ENCODE data around the gene GPR137C.

DNA sequence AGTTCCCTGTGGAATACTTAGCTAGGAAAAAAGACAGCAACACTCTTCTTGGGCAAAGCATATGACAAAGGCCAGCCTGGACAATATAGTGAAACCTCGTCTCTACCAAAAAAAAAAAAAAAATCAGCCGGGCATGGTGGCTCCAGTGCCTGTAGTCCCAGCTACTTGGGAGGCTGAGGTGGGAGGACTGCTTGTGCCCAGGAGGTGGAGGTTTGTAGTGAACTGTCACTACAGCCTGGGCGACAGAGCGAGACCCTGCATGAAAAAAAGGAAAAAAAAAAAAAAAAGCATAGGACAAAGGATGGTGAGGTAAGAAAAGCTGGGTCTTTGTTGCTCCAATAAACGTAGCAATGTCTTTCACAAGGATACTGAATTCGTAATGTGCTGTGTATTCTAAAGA is 1.4 kb upstream of the GPR137C start:
- no peak for TF ChIP-seq ISL2 (CRISPR knock-in tag; IDR thresholded peaks at IDR 0.05)
- TF ChIP-seq BRCA1 (CRISPR knock-in tag; IDR thresholded peaks at IDR 0.05): no peak
- TF ChIP-seq RCOR2 (CRISPR knock-in tag; IDR thresholded peaks at IDR 0.05): no peak
- TF ChIP-seq CEBPB (IDR thresholded peaks at IDR 0.05; ENCODE audit: borderline replicate concordance, low read depth, low read length): no peak
- no peak for TF ChIP-seq ZNF460 (CRISPR knock-in tag; IDR thresholded peaks at IDR 0.05; ENCODE audit: borderline replicate concordance)

Data from HepG2 (cell line).